Fibroblast of lung (primary cell): Measurements from ENCODE around the gene NYAP1. TPM values are rescaled to one million over a fixed set of nuclear protein-coding genes. Genes with fewer than 3 reads are reported as not detected.

Source experiments
- DNase-seq, 2 donors: peaks; one replicate each; pipeline versions ENCODE4 v3.0.0 to v3.0.0-alpha.2; 2010; ENCODE audit warnings: low read depth in 2 of 2
- H2AFZ ChIP-seq: 2 replicates; pipeline ENCODE4 v1.5.1; 2012; ENCODE audit warnings: low read length, control low read depth, inconsistent platforms
- H3K27ac ChIP-seq: 2 replicates; pipeline ENCODE4 v1.5.1; 2011; ENCODE audit warnings: low read length, control low read depth; ENCODE audit not compliant: insufficient read depth
- H3K27me3 ChIP-seq: 2 replicates; pipeline ENCODE4 v1.5.1; 2011; ENCODE audit warnings: mild to moderate bottlenecking, low read length; ENCODE audit not compliant: control insufficient read depth, insufficient read depth
- H3K36me3 ChIP-seq: 2 replicates; pipeline ENCODE4 v1.5.1; 2011; ENCODE audit warnings: low read length; ENCODE audit not compliant: control insufficient read depth, insufficient read depth
- H3K4me1 ChIP-seq: 2 replicates; pipeline ENCODE4 v1.5.1; 2011; ENCODE audit warnings: low read length; ENCODE audit not compliant: control insufficient read depth, insufficient read depth; ENCODE audit errors: extremely low read depth
- H3K4me2 ChIP-seq: 2 replicates; pipeline ENCODE4 v1.5.1; 2011; ENCODE audit warnings: low read length, control low read depth; ENCODE audit not compliant: insufficient read depth; ENCODE audit errors: extremely low read depth
- H3K4me3 ChIP-seq, 4 experiments: fragments of 200-600 bp in 1 of 4; sonication (generic) in 1 of 4; replicated peaks in 1 of 4; 2 replicates each; pipeline ENCODE4 v1.5.1; 2011 to 2016; ENCODE audit warnings: low read length in 4 of 4, low read depth in 3 of 4, mild to moderate bottlenecking in 3 of 4, control low read depth in 2 of 4, inconsistent platforms in 1 of 4, mixed read lengths in 1 of 4; ENCODE audit not compliant: insufficient read depth in 1 of 4; ENCODE audit errors: control extremely low read depth in 1 of 4
- H3K79me2 ChIP-seq: 2 replicates; pipeline ENCODE4 v1.5.1; 2012; ENCODE audit warnings: mild to moderate bottlenecking, low read length, inconsistent platforms; ENCODE audit not compliant: control insufficient read depth, insufficient read depth
- H3K9ac ChIP-seq: 2 replicates; pipeline ENCODE4 v1.5.1; 2011; ENCODE audit warnings: mild to moderate bottlenecking, low read length, control low read depth; ENCODE audit not compliant: insufficient read depth
- H3K9me3 ChIP-seq: 2 replicates; pipeline ENCODE4 v1.5.1; 2012; ENCODE audit warnings: low read depth, low read length; ENCODE audit not compliant: control insufficient read depth, insufficient read depth
- H4K20me1 ChIP-seq: 2 replicates; pipeline ENCODE4 v1.5.1; 2011; ENCODE audit warnings: low read length; ENCODE audit not compliant: control insufficient read depth, insufficient read depth; ENCODE audit errors: extremely low read depth
- CTCF ChIP-seq, 2 donors: IDR thresholded peaks in 1 of 2; conservative IDR thresholded peaks in 1 of 2; 1 replicate in 1 of 2; 2 replicates in 1 of 2; pipeline ENCODE4 v1.5.1; 2011 to 2012; ENCODE audit warnings: low read length in 2 of 2, control low read depth in 1 of 2, inconsistent platforms in 1 of 2, low read depth in 1 of 2, mild to moderate bottlenecking in 1 of 2
- EZH2 ChIP-seq: IDR thresholded peaks from 2 replicates; pipeline ENCODE4 v1.5.1; 2012; ENCODE audit warnings: low read length, control low read depth, mild to moderate bottlenecking; ENCODE audit errors: missing control alignments
- polyA plus RNA-seq, 2 donors: library from polyadenylated mRNA; depleted of rRNA in 1 of 2; stranded (reverse) in 1 of 2; unstranded in 1 of 2; fragments of >200 nt; gene quantifications; 2 replicates each; pipeline ENCODE4 v1.2.1, GENCODE V29; 2011 to 2012; ENCODE audit warnings: missing spikeins in 1 of 2
- total RNA-seq: library from RNA; depleted of rRNA; stranded (reverse); fragments of >200 nt; gene quantifications from 2 replicates; pipeline ENCODE4 v1.2.1, GENCODE V29; 2014

The NYAP1 gene
- total and polyA plus RNA-seq, 2 donors (not counting 1 experiment from before 2014, with no cell fraction given), result 0.18 to 0.33 TPM

DNA sequence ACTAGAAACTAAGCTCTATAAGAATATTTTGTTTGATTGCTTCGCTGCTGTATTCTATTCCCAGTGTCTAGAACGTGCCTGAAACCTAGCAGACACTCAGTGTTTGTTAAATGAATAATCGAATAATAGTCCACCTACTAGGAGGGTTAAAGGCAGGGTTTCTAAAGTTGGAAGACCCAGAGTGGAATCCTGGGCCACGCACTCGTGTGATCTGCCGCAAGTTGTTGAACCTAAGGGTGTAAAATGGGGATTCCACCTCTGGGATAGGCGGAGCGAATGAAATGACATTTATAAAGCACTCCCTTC lies 54.6 kb downstream of the NYAP1 start:
- Histone ChIP-seq H3K4me1 (peaks cover 2% of the 10 kb centered on the region), H2AFZ (peak overlapping the region; percentile 56), H3K27me3 (no peaks in the 10 kb centered on the region), H3K27ac (peak overlapping the region; percentile 28), H3K79me2 (no peaks in the 10 kb centered on the region), H3K9ac (no peak overlapping the region), H3K36me3 (no peaks in the 10 kb centered on the region), H3K4me2 (peak overlapping the region; percentile 70), H3K9me3 (no peaks in the 10 kb centered on the region), H4K20me1 (no peaks in the 10 kb centered on the region), H3K4me3 (peak overlapping the region; percentile 15 to 67 (median 48))
- TF ChIP-seq CTCF (conservative IDR thresholded peaks at IDR 0.05 in 1 of 2, IDR thresholded peaks at IDR 0.05 in 1 of 2; ENCODE audit: low read depth in 1 of 2, low read length in 2 of 2), result no peak
- no peak for TF ChIP-seq EZH2
- no peak for DNase-seq

DNA sequence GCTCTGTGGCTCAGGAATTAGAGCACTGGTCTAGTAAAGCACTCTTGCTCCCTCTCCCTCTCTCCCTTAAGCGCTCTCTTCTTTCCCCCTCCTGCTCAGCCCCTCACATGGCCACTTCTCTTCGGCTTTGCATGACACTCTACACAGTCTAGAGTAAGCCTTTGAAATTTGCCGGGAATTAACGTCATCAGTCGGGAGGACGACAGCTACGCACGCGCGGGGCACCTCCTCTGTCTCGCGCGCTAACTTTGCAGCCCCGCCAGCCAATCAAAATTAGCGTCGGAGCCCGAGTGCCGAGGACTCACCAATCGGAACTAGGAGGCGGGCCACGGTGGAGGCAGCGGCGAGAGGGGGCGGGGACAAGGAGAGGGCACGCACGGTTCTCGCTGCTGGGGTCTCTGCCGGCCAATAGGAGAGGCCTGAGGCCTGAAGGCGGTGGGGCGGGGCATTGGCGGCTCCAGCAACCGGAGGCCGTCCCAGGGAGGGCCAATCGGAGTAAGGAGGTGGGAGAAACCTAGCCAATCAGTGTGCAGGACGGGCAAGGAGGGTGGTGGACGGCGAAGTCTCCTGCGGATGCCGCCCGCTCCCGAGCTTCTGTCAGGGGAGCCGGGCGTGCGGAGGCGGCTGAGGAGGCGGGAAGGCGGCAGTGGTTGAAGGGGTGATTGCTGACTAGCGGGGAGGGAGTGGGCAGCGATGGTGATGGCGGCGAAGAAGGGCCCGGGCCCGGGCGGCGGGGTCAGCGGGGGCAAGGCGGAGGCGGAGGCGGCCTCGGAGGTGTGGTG lies 55.1 kb downstream of the NYAP1 start, which contains the start of gene AGFG2:
AGFG2 (plus strand) TSS at position 550 of the 782 bp plus-strand sequence; CDS start at position 694, 144 bp downstream.
- Histone ChIP-seq H3K4me3 (peak within 1 kb of the TSS; percentile 69 to 84 (median 73)), H3K4me1 (peaks cover 2% of the 10 kb centered on the region), H3K4me2 (peak within 1 kb of the TSS; percentile 78), H3K27ac (peak within 1 kb of the TSS; percentile 43), H3K79me2 (no peaks in the 10 kb centered on the region), H3K27me3 (no peaks in the 10 kb centered on the region), H3K9ac (peak within 1 kb of the TSS; percentile 53), H2AFZ (peak within 1 kb of the TSS; percentile 77), H3K36me3 (no peaks in the 10 kb centered on the region), H4K20me1 (no peaks in the 10 kb centered on the region), H3K9me3 (no peaks in the 10 kb centered on the region)
- peak; percentile 99 for DNase-seq
- TF ChIP-seq EZH2 (no peak), CTCF (conservative IDR thresholded peaks at IDR 0.05 in 1 of 2, IDR thresholded peaks at IDR 0.05 in 1 of 2; ENCODE audit: low read depth in 1 of 2, low read length in 2 of 2) (no peak)

- H4K20me1 ChIP-seq, result no peaks in the 10 kb centered on the region
- no peak for DNase-seq
- H3K4me1 ChIP-seq, result peaks cover 2% of the 10 kb centered on the region
- peak overlapping the region; percentile 77 for H2AFZ ChIP-seq
- H3K27me3 ChIP-seq, result no peaks in the 10 kb centered on the region
- H3K4me3 ChIP-seq, result peak overlapping the region; percentile 69 to 84 (median 73)
- H3K9me3 ChIP-seq, result no peaks in the 10 kb centered on the region
- H3K79me2 ChIP-seq, result no peaks in the 10 kb centered on the region
- peak overlapping the region; percentile 53 for H3K9ac ChIP-seq
- peak overlapping the region; percentile 43 for H3K27ac ChIP-seq
- no peaks in the 10 kb centered on the region for H3K36me3 ChIP-seq
- TF ChIP-seq EZH2 (no peak), CTCF (conservative IDR thresholded peaks at IDR 0.05 in 1 of 2, IDR thresholded peaks at IDR 0.05 in 1 of 2; ENCODE audit: low read depth in 1 of 2, low read length in 2 of 2) (no peak)
- H3K4me2 ChIP-seq, result peak overlapping the region; percentile 78
These were observed 55.8 kb downstream of the NYAP1 start for GRCh38 chr7:100539436-100540006.
